Neural crest cell (in vitro differentiated cells): ENCODE data around the gene WNK1. TPM values are rescaled to one million over a fixed set of nuclear protein-coding genes. Genes with fewer than 3 reads are reported as not detected.
A peak's percentile ranks its signal among the peaks of the same experiment; 100 is the strongest.

Source experiments
- DNase-seq: peaks from one replicate; pipeline ENCODE4 v3.0.0; 2021; ENCODE audit warnings: low read depth, mixed read lengths, low spot score
- H3K27ac Mint-ChIP-seq: one replicate; pipeline ENCODE4 v1.8.0; 2021; ENCODE audit warnings: mild to moderate bottlenecking, mixed read lengths; ENCODE audit not compliant: unreplicated experiment
- H3K27me3 Mint-ChIP-seq: 2 replicates; pipeline ENCODE4 v1.8.0; 2021; ENCODE audit warnings: low read depth, mild to moderate bottlenecking, mixed read lengths
- H3K36me3 Mint-ChIP-seq: 2 replicates; pipeline ENCODE4 v1.8.0; 2021; ENCODE audit warnings: low read depth, mild to moderate bottlenecking, mixed read lengths
- H3K4me1 Mint-ChIP-seq: 2 replicates; pipeline ENCODE4 v1.8.0; 2021; ENCODE audit warnings: mixed read lengths
- H3K4me3 Mint-ChIP-seq: one replicate; pipeline ENCODE4 v1.8.0; 2021; ENCODE audit warnings: mild to moderate bottlenecking, mixed read lengths
- H3K9me3 Mint-ChIP-seq: 2 replicates; pipeline ENCODE4 v1.8.0; 2021; ENCODE audit warnings: mixed read lengths
- CTCF ChIP-seq: fragments of 200-600 bp; sonication (generic); conservative IDR thresholded peaks from 2 replicates; pipeline ENCODE4 v1.5.0; 2021; ENCODE audit warnings: antibody characterized with exemption, mild to moderate bottlenecking
- total RNA-seq: library from RNA; stranded (reverse); gene quantifications from 2 replicates; pipeline ENCODE4 v1.2.1, GENCODE V29; 2021

The WNK1 gene
- total RNA-seq, 1 donor from 2014 or later, result 155 TPM

- peak; percentile 33 for DNase-seq
- no peaks in the 10 kb centered on the region for H3K9me3 Mint-ChIP-seq
- H3K27me3 Mint-ChIP-seq, result no peaks in the 10 kb centered on the region
- TF ChIP-seq CTCF, result peak; percentile 19
- H3K27ac Mint-ChIP-seq, result peak overlapping the region; percentile 82
- no peaks in the 10 kb centered on the region for H3K36me3 Mint-ChIP-seq
- H3K4me3 Mint-ChIP-seq, result peak overlapping the region; percentile 97
- peaks cover 44% of the 10 kb centered on the region for H3K4me1 Mint-ChIP-seq
These were observed 1.5 kb downstream of the WNK1 start for GRCh38 chr12:753611-754472.

GRCh38 chr12:754473-754820 is 2.1 kb downstream of the WNK1 start:
- no peak overlapping the region for H3K27ac Mint-ChIP-seq
- H3K4me3 Mint-ChIP-seq, result peak overlapping the region; percentile 97
- no peaks in the 10 kb centered on the region for H3K27me3 Mint-ChIP-seq
- H3K9me3 Mint-ChIP-seq, result no peaks in the 10 kb centered on the region
- H3K4me1 Mint-ChIP-seq, result peaks cover 44% of the 10 kb centered on the region
- no peak for DNase-seq
- no peaks in the 10 kb centered on the region for H3K36me3 Mint-ChIP-seq
- TF ChIP-seq CTCF, result no peak

- Mint-ChIP-seq H3K4me1 (peaks cover 44% of the 10 kb centered on the region), H3K9me3 (no peaks in the 10 kb centered on the region), H3K4me3 (peak overlapping the region; percentile 97), H3K36me3 (no peaks in the 10 kb centered on the region), H3K27ac (no peak overlapping the region), H3K27me3 (no peaks in the 10 kb centered on the region)
- peak; percentile 73 for TF ChIP-seq CTCF
- DNase-seq, result no peak
These were observed 2.6 kb downstream of the WNK1 start for GRCh38 chr12:754851-755562.

- no peak for DNase-seq
- H3K27me3 Mint-ChIP-seq, result no peaks in the 10 kb centered on the region
- TF ChIP-seq CTCF, result no peak
- H3K4me1 Mint-ChIP-seq, result peaks cover 45% of the 10 kb centered on the region
- H3K9me3 Mint-ChIP-seq, result no peaks in the 10 kb centered on the region
- peaks cover 7% of the 10 kb centered on the region for H3K36me3 Mint-ChIP-seq
- no peak overlapping the region for H3K27ac Mint-ChIP-seq
- peak overlapping the region; percentile 32 for H3K4me3 Mint-ChIP-seq
These were observed 7.2 kb downstream of the WNK1 start for GRCh38 chr12:759628-760027.

- Mint-ChIP-seq H3K27me3 (no peaks in the 10 kb centered on the region), H3K36me3 (peaks cover 7% of the 10 kb centered on the region), H3K27ac (no peak overlapping the region), H3K4me3 (no peak overlapping the region), H3K4me1 (peaks cover 30% of the 10 kb centered on the region), H3K9me3 (peaks cover 2% of the 10 kb centered on the region)
- no peak for DNase-seq
- no peak for TF ChIP-seq CTCF
These were observed 8.9 kb downstream of the WNK1 start for GRCh38 chr12:761256-761655.
